IMR-90 (cell line): ENCODE measurements around the gene SRXN1. TPM values are rescaled to one million over a fixed set of nuclear protein-coding genes. Genes with fewer than 3 reads are reported as not detected.

Experiments used
- ATAC-seq: fragments of 200-7000 bp; cut with Tn5 transposase; 2 replicates; pipeline ENCODE4 v1.9.1; 2020; ENCODE audit warnings: low read depth, mild to moderate bottlenecking, moderate library complexity
- BruUV-seq: library from RNA; stranded (reverse); fragments of 400-500 nt; replicated peaks from 2 replicates; lab custom pipeline; 2021; lab: Mats Ljungman, UMichigan
- CTCF ChIA-PET: fragments of 300-600 bp; formaldehyde crosslinking; extraction: SDS; loops from one replicate; lab custom pipeline; 2021; ENCODE audit warnings: antibody characterized with exemption; lab: Yijun Ruan, JAX
- POLR2A ChIA-PET: fragments of 300-600 bp; sonication (Branson Sonifier 250); formaldehyde crosslinking; loops from one replicate; lab custom pipeline; 2022; ENCODE audit warnings: antibody characterized with exemption; ENCODE audit not compliant: unreplicated experiment; lab: Charles Lee
- DNase-seq: peaks from one replicate; pipeline ENCODE4 v3.0.0; 2013
- H2AFZ ChIP-seq: replicated peaks from 2 replicates; pipeline ENCODE3; 2013; ENCODE audit warnings: low read length, mild to moderate bottlenecking; ENCODE audit not compliant: poor library complexity
- H2AK5ac ChIP-seq: 2 replicates; pipeline ENCODE4 v1.6.1; 2013; ENCODE audit warnings: low read depth, low read length, inconsistent platforms
- H2AK9ac ChIP-seq: replicated peaks from 2 replicates; pipeline ENCODE3; 2013; ENCODE audit warnings: mild to moderate bottlenecking, low read depth, low read length, moderate library complexity; ENCODE audit not compliant: poor library complexity
- H2BK120ac ChIP-seq: 2 replicates; pipeline ENCODE4 v1.6.1; 2013; ENCODE audit warnings: low read depth, low read length, inconsistent platforms
- H2BK15ac ChIP-seq: 3 replicates; pipeline ENCODE4 v1.6.1; 2013; ENCODE audit warnings: low read depth, low read length, inconsistent platforms
- H2BK20ac ChIP-seq: 2 replicates; pipeline ENCODE4 v1.6.1; 2013; ENCODE audit warnings: low read depth, mild to moderate bottlenecking, inconsistent platforms, low read length, moderate library complexity
- H2BK5ac ChIP-seq: 2 replicates; pipeline ENCODE4 v1.6.1; 2013; ENCODE audit warnings: mild to moderate bottlenecking, low read depth, low read length, inconsistent platforms; ENCODE audit not compliant: poor library complexity, severe bottlenecking
- H3K14ac ChIP-seq: replicated peaks from 2 replicates; pipeline ENCODE4 v1.6.1; 2013; ENCODE audit warnings: low read depth, low read length, inconsistent platforms
- H3K18ac ChIP-seq: 2 replicates; pipeline ENCODE4 v1.6.1; 2013; ENCODE audit warnings: low read depth, low read length, control low read depth
- H3K23ac ChIP-seq: 2 replicates; pipeline ENCODE4 v1.6.1; 2013; ENCODE audit warnings: low read depth, low read length, inconsistent platforms
- H3K27ac ChIP-seq: 2 replicates; pipeline ENCODE4 v1.5.1; 2013; ENCODE audit warnings: mild to moderate bottlenecking, control low read depth, low read length; ENCODE audit not compliant: insufficient read depth
- H3K27me3 ChIP-seq: 2 replicates; pipeline ENCODE4 v1.6.1; 2013; ENCODE audit warnings: low read length; ENCODE audit not compliant: control insufficient read depth, insufficient read depth
- H3K36me3 ChIP-seq: 2 replicates; pipeline ENCODE4 v1.6.1; 2013; ENCODE audit warnings: low read length, mixed read lengths; ENCODE audit not compliant: control insufficient read depth, insufficient read depth
- H3K4ac ChIP-seq: 2 replicates; pipeline ENCODE4 v1.6.1; 2013; ENCODE audit warnings: low read depth, low read length, inconsistent platforms
- H3K4me1 ChIP-seq: 2 replicates; pipeline ENCODE4 v1.6.1; 2013; ENCODE audit warnings: low read length, mixed read lengths; ENCODE audit not compliant: control insufficient read depth, insufficient read depth
- H3K4me2 ChIP-seq: 2 replicates; pipeline ENCODE4 v1.6.1; 2013; ENCODE audit warnings: low read depth, mild to moderate bottlenecking, control low read depth, low read length, moderate library complexity
- H3K4me3 ChIP-seq: 2 replicates; pipeline ENCODE4 v1.5.1; 2013; ENCODE audit warnings: low read depth, mild to moderate bottlenecking, control low read depth, low read length, moderate library complexity; ENCODE audit not compliant: insufficient read depth
- H3K56ac ChIP-seq: 2 replicates; pipeline ENCODE4 v1.6.1; 2013; ENCODE audit warnings: low read length, inconsistent platforms; ENCODE audit not compliant: insufficient read depth; ENCODE audit errors: extremely low read depth
- H3K79me1 ChIP-seq, 2 experiments: 2 replicates each; pipeline ENCODE4 v1.6.1; 2013; ENCODE audit warnings: low read length in 2 of 2, inconsistent platforms in 1 of 2, low read depth in 1 of 2
- H3K9ac ChIP-seq: 2 replicates; pipeline ENCODE4 v1.6.1; 2013; ENCODE audit warnings: low read depth, low read length, control low read depth
- H3K9me1 ChIP-seq: 2 replicates; pipeline ENCODE4 v1.6.1; 2013; ENCODE audit warnings: low read length, inconsistent platforms; ENCODE audit not compliant: insufficient read depth
- H3K9me3 ChIP-seq: 2 replicates; pipeline ENCODE4 v1.6.1; 2013; ENCODE audit warnings: low read length; ENCODE audit not compliant: control insufficient read depth, insufficient read depth
- H4K20me1 ChIP-seq: 2 replicates; pipeline ENCODE4 v1.6.1; 2013; ENCODE audit warnings: low read length, inconsistent platforms; ENCODE audit not compliant: insufficient read depth
- H4K5ac ChIP-seq: 2 replicates; pipeline ENCODE4 v1.6.1; 2013; ENCODE audit warnings: mild to moderate bottlenecking, low read depth, low read length, control low read depth
- H4K8ac ChIP-seq, 2 experiments: 2 replicates each; pipeline ENCODE4 v1.6.1; 2013; ENCODE audit warnings: low read depth in 2 of 2, low read length in 2 of 2, control low read depth in 1 of 2, inconsistent platforms in 1 of 2
- H4K91ac ChIP-seq: 2 replicates; pipeline ENCODE4 v1.6.1; 2013; ENCODE audit warnings: low read depth, low read length, inconsistent platforms; ENCODE audit not compliant: insufficient read depth
- BHLHE40 ChIP-seq: fragments of 150-350 bp; IDR thresholded peaks from 2 replicates; pipeline ENCODE4 v1.6.1; 2016; ENCODE audit warnings: mild to moderate bottlenecking, low read depth, low read length
- CEBPB ChIP-seq: IDR thresholded peaks from 2 replicates; pipeline ENCODE4 v1.6.1; 2012; ENCODE audit warnings: low read depth, low read length, improper control_type of control experiment
- CHD1 ChIP-seq: IDR thresholded peaks from 2 replicates; pipeline ENCODE4 v1.6.1; 2012; ENCODE audit warnings: low read depth, low read length, improper control_type of control experiment
- FOS ChIP-seq: fragments of 150-350 bp; IDR thresholded peaks from 2 replicates; pipeline ENCODE4 v1.6.1; 2016; ENCODE audit warnings: low read depth, low read length
- MAFK ChIP-seq: IDR thresholded peaks from 2 replicates; pipeline ENCODE4 v1.6.1; 2012; ENCODE audit warnings: low read depth, low read length, improper control_type of control experiment
- MAZ ChIP-seq: IDR thresholded peaks from 2 replicates; pipeline ENCODE4 v1.6.1; 2012; ENCODE audit warnings: low read depth, mild to moderate bottlenecking, low read length, improper control_type of control experiment, moderate library complexity, borderline replicate concordance
- MXI1 ChIP-seq: IDR thresholded peaks from 2 replicates; pipeline ENCODE4 v1.6.1; 2012; ENCODE audit warnings: low read depth, mild to moderate bottlenecking, low read length, moderate library complexity, borderline replicate concordance
- NFE2L2 ChIP-seq: fragments of 150-350 bp; IDR thresholded peaks from 2 replicates; pipeline ENCODE4 v1.6.1; 2016; ENCODE audit warnings: low read depth, mild to moderate bottlenecking, low read length
- POLR2A ChIP-seq: IDR thresholded peaks from 2 replicates; pipeline ENCODE4 v1.6.1; 2012; ENCODE audit warnings: mild to moderate bottlenecking, low read depth, low read length
- RAD21 ChIP-seq: IDR thresholded peaks from 2 replicates; pipeline ENCODE4 v1.6.1; 2012; ENCODE audit warnings: low read length, improper control_type of control experiment
- RCOR1 ChIP-seq: IDR thresholded peaks from 2 replicates; pipeline ENCODE4 v1.6.1; 2012; ENCODE audit warnings: mild to moderate bottlenecking, low read length, improper control_type of control experiment; ENCODE audit not compliant: insufficient replicate concordance
- RFX5 ChIP-seq: IDR thresholded peaks from 2 replicates; pipeline ENCODE4 v1.8.0; 2012; ENCODE audit warnings: low read depth, mild to moderate bottlenecking, low read length, moderate library complexity
- SMC3 ChIP-seq: fragments of 150-350 bp; IDR thresholded peaks from 2 replicates; pipeline ENCODE4 v1.6.1; 2016; ENCODE audit warnings: low read depth, mild to moderate bottlenecking, antibody characterized with exemption, low read length, moderate library complexity
- WGBS, 2 experiments: methylation state at CpG; one replicate each; pipeline versions ENCODE4 v1.1.5 to v1.1.7; 2013; ENCODE audit warnings: missing lambda C conversion rate in 2 of 2; ENCODE audit not compliant: insufficient read length in 1 of 2; ENCODE audit errors: extremely low coverage in 2 of 2; 5-methylcytosine and 5-hydroxymethylcytosine counted together
- dilution Hi-C: fragments of 300-500 bp; cut with HindIII; formaldehyde crosslinking; loops from one replicate; pipeline ENCODE4 v1.14.3; 2018; ENCODE audit warnings: low sequenced_read_pairs; ENCODE audit not compliant: unreplicated experiment
- in situ Hi-C: fragments of 300-500 bp; cut with MboI; formaldehyde crosslinking; loops from 3 replicates; pipeline ENCODE4 v1.14.3; 2019; ENCODE audit warnings: low sequenced_read_pairs, inconsistent platforms, mixed read lengths
- intact Hi-C: fragments of 100-400 bp; cut with micrococcal nuclease; formaldehyde crosslinking; loops from 2 replicates; pipeline ENCODE4 v1.10.0; 2022
- polyA plus RNA-seq, 3 experiments: library from polyadenylated mRNA; depleted of rRNA; stranded (reverse); fragments of >200 nt; gene quantifications; 2 replicates each; pipeline ENCODE4 v1.2.3, GENCODE V29; 2012; ENCODE audit warnings: low replicate concordance in 1 of 3
- total RNA-seq: library from RNA; depleted of rRNA; stranded (reverse); fragments of >200 nt; gene quantifications from 2 replicates; pipeline ENCODE4 v1.2.3, GENCODE V29; 2012
- TF ChIP-seq, protein P1 (sequence below): fragments of 150-350 bp; IDR thresholded peaks from 2 replicates; pipeline ENCODE4 v1.6.1; 2017; ENCODE audit warnings: mild to moderate bottlenecking, antibody characterized with exemption, low read length, low read depth
- TF ChIP-seq, protein P2 (sequence below): fragments of 150-350 bp; IDR thresholded peaks from 2 replicates; pipeline ENCODE4 v1.6.1; 2016; ENCODE audit warnings: low read depth, mild to moderate bottlenecking, low read length, moderate library complexity, borderline replicate concordance
- TF ChIP-seq, protein P3 (sequence below): conservative IDR thresholded peaks from 2 replicates; pipeline ENCODE4 v1.5.1; 2012; ENCODE audit warnings: mild to moderate bottlenecking, low read depth, low read length, improper control_type of control experiment

SRXN1 gene
- total and polyA plus RNA-seq, 2 of the 4 experiments (the other 2 are of a cell fraction): 51.2 to 71.2 TPM

DNA sequence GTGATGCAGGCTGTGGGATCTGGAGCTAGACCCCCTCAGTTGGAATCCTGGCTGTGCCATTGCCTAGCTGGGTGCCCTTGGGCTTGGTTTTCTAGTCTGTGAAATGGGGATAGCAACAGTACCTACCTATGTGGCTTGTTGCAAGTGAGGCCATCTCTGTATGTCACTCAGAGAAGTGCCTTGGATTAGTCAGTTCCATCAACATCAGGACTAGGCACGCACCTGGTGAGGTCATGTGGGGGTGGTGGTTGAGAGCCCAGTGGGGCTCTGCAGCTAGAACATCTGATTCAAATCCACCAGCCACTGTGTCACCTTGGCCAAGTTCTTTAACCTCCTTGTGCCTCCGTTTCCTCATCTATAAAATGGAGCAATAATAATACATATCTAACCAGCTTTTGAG, 55.4 kb downstream of the SRXN1 start:
- H3K9me1 ChIP-seq: no peaks in the 10 kb centered on the region; the same call in 1 of the 2 replicates
- no TSS peak for BruUV-seq
- TF ChIP-seq BHLHE40 (no peak), POLR2A (no peak), CHD1 (no peak), SMC3 (no peak), MAFK (no peak), MXI1 (no peak), RFX5 (no peak), RCOR1 (no peak), RAD21 (no peak), MAZ (no peak), FOS (no peak), CEBPB (no peak), NFE2L2 (no peak)
- TF ChIP-seq, protein P1, sequence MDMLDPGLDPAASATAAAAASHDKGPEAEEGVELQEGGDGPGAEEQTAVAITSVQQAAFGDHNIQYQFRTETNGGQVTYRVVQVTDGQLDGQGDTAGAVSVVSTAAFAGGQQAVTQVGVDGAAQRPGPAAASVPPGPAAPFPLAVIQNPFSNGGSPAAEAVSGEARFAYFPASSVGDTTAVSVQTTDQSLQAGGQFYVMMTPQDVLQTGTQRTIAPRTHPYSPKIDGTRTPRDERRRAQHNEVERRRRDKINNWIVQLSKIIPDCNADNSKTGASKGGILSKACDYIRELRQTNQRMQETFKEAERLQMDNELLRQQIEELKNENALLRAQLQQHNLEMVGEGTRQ: no peak
- TF ChIP-seq, protein P2, sequence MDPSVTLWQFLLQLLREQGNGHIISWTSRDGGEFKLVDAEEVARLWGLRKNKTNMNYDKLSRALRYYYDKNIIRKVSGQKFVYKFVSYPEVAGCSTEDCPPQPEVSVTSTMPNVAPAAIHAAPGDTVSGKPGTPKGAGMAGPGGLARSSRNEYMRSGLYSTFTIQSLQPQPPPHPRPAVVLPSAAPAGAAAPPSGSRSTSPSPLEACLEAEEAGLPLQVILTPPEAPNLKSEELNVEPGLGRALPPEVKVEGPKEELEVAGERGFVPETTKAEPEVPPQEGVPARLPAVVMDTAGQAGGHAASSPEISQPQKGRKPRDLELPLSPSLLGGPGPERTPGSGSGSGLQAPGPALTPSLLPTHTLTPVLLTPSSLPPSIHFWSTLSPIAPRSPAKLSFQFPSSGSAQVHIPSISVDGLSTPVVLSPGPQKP: no peak
- TF ChIP-seq, protein P3, sequence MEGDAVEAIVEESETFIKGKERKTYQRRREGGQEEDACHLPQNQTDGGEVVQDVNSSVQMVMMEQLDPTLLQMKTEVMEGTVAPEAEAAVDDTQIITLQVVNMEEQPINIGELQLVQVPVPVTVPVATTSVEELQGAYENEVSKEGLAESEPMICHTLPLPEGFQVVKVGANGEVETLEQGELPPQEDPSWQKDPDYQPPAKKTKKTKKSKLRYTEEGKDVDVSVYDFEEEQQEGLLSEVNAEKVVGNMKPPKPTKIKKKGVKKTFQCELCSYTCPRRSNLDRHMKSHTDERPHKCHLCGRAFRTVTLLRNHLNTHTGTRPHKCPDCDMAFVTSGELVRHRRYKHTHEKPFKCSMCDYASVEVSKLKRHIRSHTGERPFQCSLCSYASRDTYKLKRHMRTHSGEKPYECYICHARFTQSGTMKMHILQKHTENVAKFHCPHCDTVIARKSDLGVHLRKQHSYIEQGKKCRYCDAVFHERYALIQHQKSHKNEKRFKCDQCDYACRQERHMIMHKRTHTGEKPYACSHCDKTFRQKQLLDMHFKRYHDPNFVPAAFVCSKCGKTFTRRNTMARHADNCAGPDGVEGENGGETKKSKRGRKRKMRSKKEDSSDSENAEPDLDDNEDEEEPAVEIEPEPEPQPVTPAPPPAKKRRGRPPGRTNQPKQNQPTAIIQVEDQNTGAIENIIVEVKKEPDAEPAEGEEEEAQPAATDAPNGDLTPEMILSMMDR: no peak
- no peak overlapping the region for H3K27ac ChIP-seq
- no peak overlapping the region for H4K91ac ChIP-seq
- H2BK120ac ChIP-seq: no peak overlapping the region
- no peak overlapping the region for H2BK20ac ChIP-seq
- no peak overlapping the region for H3K4me2 ChIP-seq
- ChIA-PET POLR2A (no interaction called here), CTCF (no interaction called here)
- H3K18ac ChIP-seq: no peak overlapping the region
- H3K27me3 ChIP-seq: peaks cover 12% of the 10 kb centered on the region
- H3K14ac ChIP-seq: no peak overlapping the region
- no peak overlapping the region for H2AFZ ChIP-seq
- H3K23ac ChIP-seq: no peak overlapping the region
- H2BK5ac ChIP-seq: no peak overlapping the region
- no peaks in the 10 kb centered on the region for H3K79me1 ChIP-seq
- in situ Hi-C loops (no loop called here), dilution Hi-C loops (no loop called here), intact Hi-C loops (no loop called here)
- no peaks in the 10 kb centered on the region for H3K9me3 ChIP-seq
- no peak for ATAC-seq
- H3K4me3 ChIP-seq: no peak overlapping the region
- no peak overlapping the region for H3K9ac ChIP-seq
- WGBS, 2 experiments: no CpG with 5 or more reads among the region's 2 CpGs
- H3K56ac ChIP-seq: no peak overlapping the region
- H4K8ac ChIP-seq: no peak overlapping the region
- no peaks in the 10 kb centered on the region for H3K4me1 ChIP-seq
- no peak for DNase-seq
- no peak overlapping the region for H2BK15ac ChIP-seq
- H4K20me1 ChIP-seq: no peaks in the 10 kb centered on the region
- no peaks in the 10 kb centered on the region for H3K36me3 ChIP-seq
- no peak overlapping the region for H3K4ac ChIP-seq
- no peak overlapping the region for H2AK5ac ChIP-seq
- H2AK9ac ChIP-seq: no peak overlapping the region
- no peak overlapping the region for H4K5ac ChIP-seq
